Measurements from ENCODE around the gene KCNK3. TPM values are rescaled to one million over a fixed set of nuclear protein-coding genes. Genes with fewer than 3 reads are reported as not detected.

Gene KCNK3
- total RNA-seq, 2 donors from 2014 or later, result 30.9 to 35.4 TPM

GRCh38 chr2:26722328-26722727 lies 29.8 kb downstream of the KCNK3 start:
- intact Hi-C loops (cut with DNase I), result no loop called here
- no peak for DNase-seq
- ATAC-seq, result no peak

GRCh38 chr2:26722911-26723310 lies 30.4 kb downstream of the KCNK3 start:
- intact Hi-C loops (cut with DNase I), result no loop called here
- DNase-seq (no peak), ATAC-seq (peak in 1 of 2 donors; percentile 3)

- ATAC-seq (no peak), DNase-seq (no peak)
- intact Hi-C loops (cut with DNase I), result no loop called here
Measured at GRCh38 chr2:26723475-26723874, 31.0 kb downstream of the KCNK3 start.

GRCh38 chr2:26723991-26724750 lies 31.6 kb downstream of the KCNK3 start:
- intact Hi-C loops (cut with DNase I), result no loop called here
- DNase-seq, result peak; percentile 83
- peak; percentile 44 to 54 for ATAC-seq

GRCh38 chr2:26724784-26725520 lies 32.4 kb downstream of the KCNK3 start:
- ATAC-seq (no peak), DNase-seq (no peak)
- intact Hi-C loops (cut with DNase I), result loop anchor here in 1 of 2 donors (5.0 kb wide), 1 partner anchor 33 kb away; the partner anchor contains the start of gene KCNK3

DNA sequence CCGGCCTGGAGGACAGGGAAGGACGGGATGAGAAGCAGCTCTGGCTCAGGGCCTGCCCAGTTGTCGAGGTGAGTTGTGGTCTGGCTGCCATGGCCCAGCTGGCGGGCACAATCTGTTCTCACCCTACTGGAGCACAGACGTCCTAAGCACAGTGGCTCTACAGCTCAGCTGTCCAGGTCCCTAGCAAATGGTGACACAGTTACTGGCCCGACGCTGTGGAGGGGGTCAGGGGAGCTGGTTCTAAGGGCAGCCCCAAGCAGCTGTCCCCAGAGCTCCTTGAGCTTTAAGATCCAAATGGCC lies 32.9 kb downstream of the KCNK3 start:
- DNase-seq (peak; percentile 47), ATAC-seq (peak in 1 of 2 donors; percentile 52)
- intact Hi-C loops (cut with DNase I), result loop anchor here in 1 of 2 donors (5.0 kb wide), 1 partner anchor 33 kb away; the partner anchor contains the start of gene KCNK3

- intact Hi-C loops (cut with DNase I), result loop anchor here in 1 of 2 donors (5.0 kb wide), 1 partner anchor 34 kb away; the partner anchor contains the start of gene KCNK3
- DNase-seq (no peak), ATAC-seq (no peak)
Measured at GRCh38 chr2:26726228-26726627, 33.7 kb downstream of the KCNK3 start.

DNA sequence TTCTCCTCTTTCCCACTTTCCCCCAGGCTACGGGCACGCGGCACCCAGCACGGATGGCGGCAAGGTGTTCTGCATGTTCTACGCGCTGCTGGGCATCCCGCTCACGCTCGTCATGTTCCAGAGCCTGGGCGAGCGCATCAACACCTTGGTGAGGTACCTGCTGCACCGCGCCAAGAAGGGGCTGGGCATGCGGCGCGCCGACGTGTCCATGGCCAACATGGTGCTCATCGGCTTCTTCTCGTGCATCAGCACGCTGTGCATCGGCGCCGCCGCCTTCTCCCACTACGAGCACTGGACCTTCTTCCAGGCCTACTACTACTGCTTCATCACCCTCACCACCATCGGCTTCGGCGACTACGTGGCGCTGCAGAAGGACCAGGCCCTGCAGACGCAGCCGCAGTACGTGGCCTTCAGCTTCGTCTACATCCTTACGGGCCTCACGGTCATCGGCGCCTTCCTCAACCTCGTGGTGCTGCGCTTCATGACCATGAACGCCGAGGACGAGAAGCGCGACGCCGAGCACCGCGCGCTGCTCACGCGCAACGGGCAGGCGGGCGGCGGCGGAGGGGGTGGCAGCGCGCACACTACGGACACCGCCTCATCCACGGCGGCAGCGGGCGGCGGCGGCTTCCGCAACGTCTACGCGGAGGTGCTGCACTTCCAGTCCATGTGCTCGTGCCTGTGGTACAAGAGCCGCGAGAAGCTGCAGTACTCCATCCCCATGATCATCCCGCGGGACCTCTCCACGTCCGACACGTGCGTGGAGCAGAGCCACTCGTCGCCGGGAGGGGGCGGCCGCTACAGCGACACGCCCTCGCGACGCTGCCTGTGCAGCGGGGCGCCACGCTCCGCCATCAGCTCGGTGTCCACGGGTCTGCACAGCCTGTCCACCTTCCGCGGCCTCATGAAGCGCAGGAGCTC lies 35.4 kb downstream of the KCNK3 start:
- ATAC-seq (no peak), DNase-seq (no peak)
- intact Hi-C loops (cut with DNase I), result loop anchor here in 1 of 2 donors (5.0 kb wide), 1 partner anchor 36 kb away; the partner anchor contains the start of gene KCNK3

GRCh38 chr2:26729311-26729710 lies 36.8 kb downstream of the KCNK3 start:
- intact Hi-C loops (cut with DNase I), result loop anchor here in 1 of 2 donors (5.0 kb wide), 1 partner anchor 37 kb away; the partner anchor contains the start of gene KCNK3
- ATAC-seq (no peak), DNase-seq (no peak)

DNA sequence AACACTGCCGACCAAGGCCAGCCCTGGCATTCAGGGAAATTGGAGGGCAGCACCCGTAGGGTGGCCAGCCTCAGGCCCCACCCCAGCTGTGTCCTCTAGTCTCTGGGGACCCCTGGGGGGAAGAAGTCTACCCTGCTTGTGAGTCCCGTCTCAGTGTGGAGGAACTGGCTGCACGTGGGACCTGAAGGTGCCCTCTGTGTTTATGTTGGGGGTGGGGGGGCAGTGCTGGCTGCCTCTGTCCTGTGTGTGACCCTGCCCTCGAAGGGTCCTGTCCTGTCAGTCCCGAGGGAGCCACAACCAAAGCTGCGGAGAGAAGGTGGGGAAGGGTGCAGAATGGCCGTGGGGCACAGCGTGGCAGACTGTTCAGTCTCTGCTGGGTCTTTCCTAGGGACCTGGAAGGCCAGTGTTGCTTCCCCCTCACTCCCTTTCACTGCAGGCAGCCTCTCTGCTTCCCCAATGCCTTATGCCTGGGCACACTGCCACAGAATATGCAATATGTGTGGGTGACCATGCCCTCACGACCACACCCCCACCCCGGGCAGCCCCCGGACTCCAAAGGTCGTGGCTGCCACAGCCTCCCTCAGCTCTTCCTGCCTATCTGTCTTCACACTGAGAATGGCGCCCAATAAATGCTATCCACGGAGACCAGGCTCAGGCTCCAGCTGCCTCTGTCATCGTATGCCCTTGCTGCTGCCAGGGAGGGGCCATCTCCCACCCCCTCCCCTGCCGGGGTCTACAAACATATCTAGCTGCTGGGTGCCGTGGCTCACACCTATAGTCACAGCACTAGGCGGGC lies 38.2 kb downstream of the KCNK3 start:
- ATAC-seq (peak in 1 of 2 donors; percentile 12), DNase-seq (no peak)
- intact Hi-C loops (cut with DNase I), result loop anchor here in 1 of 2 donors (5.0 kb wide), 1 partner anchor 38 kb away; the partner anchor contains the start of gene KCNK3

DNA sequence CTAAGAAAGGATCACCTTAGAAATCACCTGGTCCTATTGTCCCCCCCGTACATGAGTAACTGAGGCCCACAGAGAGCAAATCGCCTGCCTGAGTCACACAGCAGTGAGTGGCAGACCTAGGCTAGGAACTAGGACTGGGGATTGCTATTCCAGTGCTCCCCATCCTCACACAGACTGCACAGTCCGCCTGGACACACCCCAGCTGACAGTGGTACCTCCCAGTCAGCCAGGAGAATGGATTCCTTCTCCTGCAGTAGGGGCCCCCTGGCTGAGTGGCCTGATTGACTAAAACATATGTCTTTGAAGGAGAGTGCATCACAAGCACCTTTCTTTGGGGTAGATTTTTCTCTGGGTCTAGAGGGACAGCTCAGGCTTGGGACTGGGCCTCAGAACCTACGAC lies 39.2 kb downstream of the KCNK3 start:
- no peak for DNase-seq
- intact Hi-C loops (cut with DNase I), result loop anchor here in 1 of 2 donors (5.0 kb wide), 1 partner anchor 39 kb away; the partner anchor contains the start of gene KCNK3
- ATAC-seq, result no peak

- intact Hi-C loops (cut with DNase I), result loop anchor here in 1 of 2 donors (5.0 kb wide), 1 partner anchor 40 kb away; the partner anchor contains the start of gene KCNK3
- no peak for DNase-seq
- ATAC-seq, result no peak
Measured at GRCh38 chr2:26732446-26732845, 39.9 kb downstream of the KCNK3 start.

DNA sequence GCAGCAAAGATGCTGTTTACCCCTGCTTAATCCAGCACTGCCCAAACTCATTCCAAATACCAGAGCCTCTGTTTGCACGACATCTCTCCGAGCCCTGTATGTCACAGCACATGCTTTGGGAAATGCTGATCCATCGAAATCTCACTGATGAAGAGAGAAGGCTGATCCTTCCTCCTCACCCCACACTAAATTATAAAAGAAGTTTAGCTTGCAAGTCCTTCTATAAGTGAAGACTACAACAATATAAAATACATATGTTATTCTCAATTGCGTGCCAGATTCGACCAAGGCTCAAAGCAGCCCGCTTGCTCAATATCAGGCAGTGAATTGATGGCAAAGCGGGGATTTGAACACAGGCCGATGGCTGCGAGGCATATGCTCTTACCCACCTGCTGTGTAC lies 40.9 kb downstream of the KCNK3 start:
- no peak for ATAC-seq
- intact Hi-C loops (cut with DNase I), result loop anchor here in 1 of 2 donors (5.0 kb wide), 1 partner anchor 41 kb away; the partner anchor contains the start of gene KCNK3
- no peak for DNase-seq

GRCh38 chr2:26735097-26735496 lies 42.6 kb downstream of the KCNK3 start:
- DNase-seq (peak; percentile 61), ATAC-seq (peak; percentile 51 to 75)
- intact Hi-C loops (cut with DNase I), result no loop called here

- intact Hi-C loops (cut with DNase I), result no loop called here
- ATAC-seq, result peak; percentile 54 to 61
Measured at GRCh38 chr2:26735883-26736588, 43.5 kb downstream of the KCNK3 start.

DNA sequence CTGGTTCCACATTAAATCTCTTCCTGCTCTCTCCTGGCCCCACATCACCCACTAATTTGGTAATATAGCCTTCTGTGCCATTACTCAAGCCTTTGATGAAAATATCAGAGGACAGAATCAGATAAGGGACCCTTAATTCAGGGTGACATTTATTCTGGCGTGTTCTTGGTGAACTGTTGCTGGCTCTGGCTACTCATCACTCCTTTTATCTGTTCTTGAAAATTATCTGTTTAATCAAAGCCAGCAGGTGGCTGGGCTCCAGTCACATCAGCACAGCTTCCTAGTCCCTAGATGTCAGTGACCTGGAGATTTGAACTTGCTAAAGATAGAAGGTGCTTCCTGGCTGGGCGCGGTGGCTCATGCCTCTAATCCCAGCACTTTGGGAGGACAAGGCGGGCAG lies 44.7 kb downstream of the KCNK3 start:
- DNase-seq, result no peak
- no peak for ATAC-seq
- intact Hi-C loops (cut with DNase I), result no loop called here

More at GRCh38 chr2:26735883-26736588, 43.5 kb downstream of the KCNK3 start:
- DNase-seq, result peak; percentile 57

DNA sequence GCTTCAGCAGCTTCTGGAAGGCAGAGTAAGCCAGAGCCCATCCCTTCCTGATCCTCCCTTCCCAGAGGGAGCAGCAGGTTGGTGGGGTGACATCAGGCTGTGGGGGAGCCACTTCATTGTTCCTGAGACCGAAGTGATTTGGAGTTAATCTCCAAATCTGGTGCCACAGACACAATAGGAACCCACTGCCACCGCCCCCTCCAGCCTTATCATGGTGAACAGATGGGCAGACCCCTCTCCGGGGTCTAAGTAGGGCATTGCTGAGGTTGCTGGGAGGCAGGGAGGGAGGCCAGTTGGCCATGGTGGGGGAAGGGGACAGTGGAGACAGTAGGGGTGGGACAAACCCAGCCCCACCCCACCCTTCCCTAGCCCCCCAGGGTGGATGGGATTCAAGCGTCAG lies 46.0 kb downstream of the KCNK3 start:
- intact Hi-C loops (cut with DNase I), result no loop called here
- no peak for DNase-seq
- no peak for ATAC-seq

All from left cardiac atrium (tissue), 4 donors.